Trophoblast cell (in vitro differentiated cells and primary cell): ENCODE measurements around the gene OR2T12. TPM values are rescaled to one million over a fixed set of nuclear protein-coding genes. Genes with fewer than 3 reads are reported as not detected.

Experiments used
- DNase-seq, 2 donors: peaks; one replicate each; pipeline ENCODE4 v3.0.0-alpha.2; 2016
- H2AFZ ChIP-seq: 2 replicates; pipeline ENCODE4 v1.6.1; 2013; ENCODE audit warnings: low read length, moderate library complexity, mild to moderate bottlenecking; ENCODE audit not compliant: insufficient read depth, poor library complexity
- H2AK5ac ChIP-seq: 2 replicates; pipeline ENCODE4 v1.6.1; 2013; ENCODE audit warnings: mild to moderate bottlenecking, low read length
- H2BK120ac ChIP-seq: 2 replicates; pipeline ENCODE4 v1.6.1; 2013; ENCODE audit warnings: low read length, mild to moderate bottlenecking, moderate library complexity; ENCODE audit not compliant: insufficient read depth, poor library complexity
- H2BK12ac ChIP-seq: 2 replicates; pipeline ENCODE4 v1.6.1; 2013; ENCODE audit warnings: mild to moderate bottlenecking, low read length, moderate library complexity
- H2BK5ac ChIP-seq: 2 replicates; pipeline ENCODE4 v1.6.1; 2013; ENCODE audit warnings: low read length, low read depth, moderate library complexity, mild to moderate bottlenecking; ENCODE audit not compliant: poor library complexity
- H3K14ac ChIP-seq: 2 replicates; pipeline ENCODE4 v1.6.1; 2013; ENCODE audit warnings: mild to moderate bottlenecking, low read length
- H3K18ac ChIP-seq: 2 replicates; pipeline ENCODE4 v1.6.1; 2013; ENCODE audit warnings: mild to moderate bottlenecking, low read length
- H3K23ac ChIP-seq: 2 replicates; pipeline ENCODE4 v1.6.1; 2013; ENCODE audit warnings: low read length
- H3K27ac ChIP-seq: 2 replicates; pipeline ENCODE4 v1.5.1; 2013; ENCODE audit warnings: low read depth, mild to moderate bottlenecking, inconsistent platforms, low read length, moderate library complexity
- H3K27me3 ChIP-seq: 2 replicates; pipeline ENCODE4 v1.6.1; 2013; ENCODE audit warnings: inconsistent platforms, mild to moderate bottlenecking, low read length, moderate library complexity; ENCODE audit not compliant: insufficient read depth
- H3K36me3 ChIP-seq, 2 experiments: 1 replicate in 1 of 2; 2 replicates in 1 of 2; pipeline ENCODE4 v1.6.1; 2013; ENCODE audit warnings: low read length in 2 of 2, mild to moderate bottlenecking in 2 of 2, moderate library complexity in 1 of 2; ENCODE audit not compliant: insufficient read depth in 2 of 2, control insufficient read depth in 1 of 2
- H3K4ac ChIP-seq: 2 replicates; pipeline ENCODE4 v1.6.1; 2013; ENCODE audit warnings: low read depth, mild to moderate bottlenecking, low read length, moderate library complexity
- H3K4me1 ChIP-seq, 2 experiments: 1 replicate in 1 of 2; 2 replicates in 1 of 2; pipeline ENCODE4 v1.6.1; 2013; ENCODE audit warnings: low read length in 2 of 2, mild to moderate bottlenecking in 2 of 2, moderate library complexity in 1 of 2; ENCODE audit not compliant: insufficient read depth in 2 of 2, control insufficient read depth in 1 of 2
- H3K4me2 ChIP-seq: 2 replicates; pipeline ENCODE4 v1.6.1; 2013; ENCODE audit warnings: inconsistent platforms, mild to moderate bottlenecking, low read length, moderate library complexity
- H3K4me3 ChIP-seq: 2 replicates; pipeline ENCODE4 v1.5.1; 2013; ENCODE audit warnings: mild to moderate bottlenecking, low read depth, low read length, inconsistent platforms
- H3K79me1 ChIP-seq: one replicate; pipeline ENCODE4 v1.6.1; 2013; ENCODE audit warnings: low read length
- H3K79me2 ChIP-seq: 2 replicates; pipeline ENCODE4 v1.6.1; 2013; ENCODE audit warnings: low read length, mild to moderate bottlenecking; ENCODE audit not compliant: control insufficient read depth, insufficient read depth, poor library complexity
- H3K9ac ChIP-seq: 2 replicates; pipeline ENCODE4 v1.6.1; 2013; ENCODE audit warnings: mild to moderate bottlenecking, low read length
- H3K9me3 ChIP-seq: 2 replicates; pipeline ENCODE4 v1.6.1; 2013; ENCODE audit warnings: low read depth, mild to moderate bottlenecking, control low read depth, inconsistent platforms, low read length; ENCODE audit not compliant: insufficient read depth
- H4K12ac ChIP-seq: 2 replicates; pipeline ENCODE4 v1.6.1; 2013; ENCODE audit warnings: low read depth, mild to moderate bottlenecking, low read length, moderate library complexity
- H4K8ac ChIP-seq: 2 replicates; pipeline ENCODE4 v1.6.1; 2013; ENCODE audit warnings: low read depth, mild to moderate bottlenecking, low read length, moderate library complexity
- H4K91ac ChIP-seq: one replicate; pipeline ENCODE4 v1.6.1; 2013; ENCODE audit warnings: low read depth, mild to moderate bottlenecking, low read length, moderate library complexity
- WGBS: extraction: QIAGEN DNeasy Blood & Tissue Kit; methylation state at CpG from one replicate; pipeline ENCODE4 v1.1.7; 2013; ENCODE audit warnings: missing lambda C conversion rate; ENCODE audit not compliant: insufficient read length, insufficient coverage; ENCODE audit errors: extremely low coverage; 5-methylcytosine and 5-hydroxymethylcytosine counted together
- polyA plus RNA-seq: library from polyadenylated mRNA; stranded (reverse); fragments of 200-250 nt; gene quantifications from 2 replicates; pipeline ENCODE4 v1.2.3, GENCODE V29; 2013

The OR2T12 gene, protein sequence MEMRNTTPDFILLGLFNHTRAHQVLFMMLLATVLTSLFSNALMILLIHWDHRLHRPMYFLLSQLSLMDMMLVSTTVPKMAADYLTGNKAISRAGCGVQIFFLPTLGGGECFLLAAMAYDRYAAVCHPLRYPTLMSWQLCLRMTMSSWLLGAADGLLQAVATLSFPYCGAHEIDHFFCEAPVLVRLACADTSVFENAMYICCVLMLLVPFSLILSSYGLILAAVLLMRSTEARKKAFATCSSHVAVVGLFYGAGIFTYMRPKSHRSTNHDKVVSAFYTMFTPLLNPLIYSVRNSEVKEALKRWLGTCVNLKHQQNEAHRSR
- not detected in 2 replicates for polyA plus RNA-seq

DNA sequence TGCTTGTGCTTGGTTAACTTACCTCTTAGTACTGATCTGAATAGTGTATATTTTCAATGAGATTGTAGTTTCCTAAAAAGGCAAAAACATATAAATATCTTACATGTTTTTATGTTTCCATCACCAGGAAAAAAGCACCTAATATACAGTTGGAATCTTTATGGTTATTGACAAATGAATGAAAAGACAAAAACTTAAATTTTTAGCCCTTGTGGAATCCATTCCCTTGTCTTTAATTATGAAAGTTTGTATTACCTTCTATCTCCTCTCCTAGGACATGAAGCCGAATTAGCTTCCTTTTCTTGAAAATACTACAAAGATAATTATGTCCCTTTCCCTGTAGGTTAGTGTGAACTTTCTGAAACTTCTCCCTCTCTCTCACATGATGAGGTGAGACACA, at the start of gene OR2T12:
Gene OR2T12 (minus strand): TSS at position 101 of the 400 bp plus-strand sequence. CDS start 7,846 bp downstream, outside the sequence.
- H3K79me2 ChIP-seq = no peaks in the 10 kb centered on the region
- no peak within 1 kb of the TSS for H4K91ac ChIP-seq
- WGBS = no CpG with 5 or more reads among the region's 1 CpG
- no peak within 1 kb of the TSS for H3K4me3 ChIP-seq
- no peak within 1 kb of the TSS for H3K18ac ChIP-seq
- no peaks in the 10 kb centered on the region for H3K36me3 ChIP-seq
- H3K27ac ChIP-seq = no peak within 1 kb of the TSS
- H3K27me3 ChIP-seq = no peaks in the 10 kb centered on the region
- no peaks in the 10 kb centered on the region for H3K79me1 ChIP-seq
- peaks cover 8% of the 10 kb centered on the region for H3K9me3 ChIP-seq
- H3K23ac ChIP-seq = no peak within 1 kb of the TSS
- H3K9ac ChIP-seq = no peak within 1 kb of the TSS
- H2BK120ac ChIP-seq = no peak within 1 kb of the TSS
- no peak within 1 kb of the TSS for H4K12ac ChIP-seq
- no peak within 1 kb of the TSS for H2BK12ac ChIP-seq
- H2AK5ac ChIP-seq = no peak within 1 kb of the TSS
- H3K4me2 ChIP-seq = no peak within 1 kb of the TSS
- H2BK5ac ChIP-seq = no peak within 1 kb of the TSS
- H3K14ac ChIP-seq = no peak within 1 kb of the TSS
- H2AFZ ChIP-seq = no peak within 1 kb of the TSS
- no peak within 1 kb of the TSS for H4K8ac ChIP-seq
- no peak within 1 kb of the TSS for H3K4ac ChIP-seq
- H3K4me1 ChIP-seq = no peaks in the 10 kb centered on the region
- no peak for DNase-seq

DNA sequence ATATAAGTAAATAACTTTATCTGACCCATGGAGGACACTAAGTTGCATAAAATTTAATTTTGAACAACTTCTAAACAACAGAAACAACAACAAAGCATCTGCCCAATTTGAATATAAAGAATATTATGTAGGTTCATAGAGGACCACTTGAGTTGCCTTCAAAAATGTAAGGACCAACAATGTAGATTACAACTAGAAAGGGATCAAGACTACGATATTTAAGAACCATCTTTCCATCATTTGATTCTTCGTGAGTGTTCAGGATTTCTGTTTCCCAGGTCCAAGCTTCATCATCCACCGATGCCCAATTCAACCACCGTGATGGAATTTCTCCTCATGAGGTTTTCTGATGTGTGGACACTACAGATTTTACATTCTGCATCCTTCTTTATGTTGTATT, 45.3 kb upstream of the OR2T12 start, which contains the start of gene OR14C36:
Gene OR14C36 (plus strand): TSS at position 301 of the 400 bp plus-strand sequence. CDS start 0 bp downstream, at position 301.
- Histone ChIP-seq H3K18ac (no peak within 1 kb of the TSS), H3K9me3 (peaks cover 13% of the 10 kb centered on the region), H3K4me3 (no peak within 1 kb of the TSS)

DNA sequence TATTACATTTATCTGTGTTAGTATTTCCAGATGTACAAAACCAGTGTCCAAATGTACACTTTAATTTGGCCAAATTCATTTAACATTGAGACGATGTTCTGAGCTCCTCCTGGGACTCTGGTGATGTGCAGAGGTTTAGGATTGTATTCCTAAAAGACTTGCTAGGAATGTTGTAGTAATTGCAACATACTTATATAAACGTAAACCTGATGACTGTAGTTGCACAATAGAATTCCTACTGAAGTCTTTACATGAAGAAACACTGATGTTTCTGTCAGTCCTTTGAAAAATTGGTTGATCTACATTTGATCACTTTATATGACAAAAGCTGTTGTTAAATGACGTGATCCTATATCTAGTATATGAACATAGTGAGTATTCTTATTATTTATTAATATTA, 40.2 kb upstream of the OR2T12 start:
- H3K79me1 ChIP-seq = no peaks in the 10 kb centered on the region
- no CpG with 5 or more reads among the region's 3 CpGs for WGBS
- H3K79me2 ChIP-seq = no peaks in the 10 kb centered on the region
- H3K27ac ChIP-seq = no peak overlapping the region
- DNase-seq = peak in 1 of 2 donors; percentile 56
- no peak overlapping the region for H2BK5ac ChIP-seq
- no peak overlapping the region for H3K9ac ChIP-seq
- no peaks in the 10 kb centered on the region for H3K27me3 ChIP-seq
- no peak overlapping the region for H4K12ac ChIP-seq
- H3K4ac ChIP-seq = no peak overlapping the region
- H3K23ac ChIP-seq = no peak overlapping the region
- H2BK12ac ChIP-seq = no peak overlapping the region
- no peak overlapping the region for H2AK5ac ChIP-seq
- no peak overlapping the region for H2BK120ac ChIP-seq
- no peaks in the 10 kb centered on the region for H3K4me1 ChIP-seq
- H2AFZ ChIP-seq = no peak overlapping the region
- peaks cover 7% of the 10 kb centered on the region for H3K9me3 ChIP-seq
- no peak overlapping the region for H3K4me2 ChIP-seq
- H4K8ac ChIP-seq = no peak overlapping the region
- no peak overlapping the region for H4K91ac ChIP-seq
- H3K14ac ChIP-seq = no peak overlapping the region
- H3K4me3 ChIP-seq = no peak overlapping the region
- no peaks in the 10 kb centered on the region for H3K36me3 ChIP-seq
- no peak overlapping the region for H3K18ac ChIP-seq

More for the DNA sequence above, 45.3 kb upstream of the OR2T12 start, which contains the start of gene OR14C36:
- Histone ChIP-seq H3K4me2 (no peak within 1 kb of the TSS), H2AK5ac (no peak within 1 kb of the TSS), H3K14ac (no peak within 1 kb of the TSS), H3K9ac (no peak within 1 kb of the TSS), H2BK12ac (no peak within 1 kb of the TSS), H4K12ac (no peak within 1 kb of the TSS), H3K79me1 (no peaks in the 10 kb centered on the region), H3K79me2 (no peaks in the 10 kb centered on the region), H2BK120ac (no peak within 1 kb of the TSS), H2BK5ac (no peak within 1 kb of the TSS), H2AFZ (no peak within 1 kb of the TSS), H3K27ac (no peak within 1 kb of the TSS), H3K27me3 (no peaks in the 10 kb centered on the region), H4K8ac (no peak within 1 kb of the TSS), H3K36me3 (no peaks in the 10 kb centered on the region), H3K23ac (no peak within 1 kb of the TSS), H4K91ac (no peak within 1 kb of the TSS), H3K4ac (no peak within 1 kb of the TSS), H3K4me1 (no peaks in the 10 kb centered on the region)
- no CpG with 5 or more reads among the region's 4 CpGs for WGBS
- DNase-seq = no peak

DNA sequence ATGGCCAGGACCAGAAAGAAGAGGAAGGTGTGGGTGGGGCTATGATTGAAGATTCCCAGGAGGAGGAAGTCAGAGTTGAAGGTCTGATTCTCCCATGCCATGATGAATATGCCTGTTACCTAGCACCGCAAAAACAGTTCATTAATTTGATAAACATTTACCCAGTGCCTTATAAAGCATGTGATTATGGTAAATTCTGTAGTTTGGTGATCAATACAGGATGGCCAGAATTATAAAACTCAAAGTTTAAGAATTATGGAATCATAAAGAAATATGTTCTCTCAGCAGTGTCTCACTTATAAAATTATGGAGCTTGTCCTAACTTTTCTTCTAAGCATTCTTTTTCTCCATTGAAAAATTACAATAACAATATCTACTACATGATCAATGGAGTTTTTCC, 21.2 kb upstream of the OR2T12 start, which contains the start of gene OR2M7:
Gene OR2M7 (minus strand): TSS at position 101 of the 400 bp plus-strand sequence. CDS start 0 bp downstream, at position 101.
- H4K91ac ChIP-seq = no peak within 1 kb of the TSS
- no peak within 1 kb of the TSS for H3K4me3 ChIP-seq
- no peak for DNase-seq
- no peak within 1 kb of the TSS for H3K14ac ChIP-seq
- no peaks in the 10 kb centered on the region for H3K79me2 ChIP-seq
- no peaks in the 10 kb centered on the region for H3K79me1 ChIP-seq
- no peaks in the 10 kb centered on the region for H3K9me3 ChIP-seq
- no peak within 1 kb of the TSS for H3K18ac ChIP-seq
- H3K27me3 ChIP-seq = no peaks in the 10 kb centered on the region
- H3K4ac ChIP-seq = no peak within 1 kb of the TSS
- no peak within 1 kb of the TSS for H2AK5ac ChIP-seq
- H4K8ac ChIP-seq = no peak within 1 kb of the TSS
- H3K4me2 ChIP-seq = no peak within 1 kb of the TSS
- H2BK12ac ChIP-seq = no peak within 1 kb of the TSS
- H2BK5ac ChIP-seq = no peak within 1 kb of the TSS
- no peak within 1 kb of the TSS for H3K27ac ChIP-seq
- no peak within 1 kb of the TSS for H3K23ac ChIP-seq
- no peak within 1 kb of the TSS for H2AFZ ChIP-seq
- no peak within 1 kb of the TSS for H2BK120ac ChIP-seq
- H3K9ac ChIP-seq = no peak within 1 kb of the TSS
- no peak within 1 kb of the TSS for H4K12ac ChIP-seq
- H3K4me1 ChIP-seq = no peaks in the 10 kb centered on the region
- no CpG with 5 or more reads among the region's 1 CpG for WGBS
- H3K36me3 ChIP-seq = no peaks in the 10 kb centered on the region
